Hepatocyte (in vitro differentiated cells): Measurements from ENCODE around the gene PHLPP1.

Experiments used
- CTCF ChIP-seq: fragments of 200-600 bp; sonication (generic); IDR thresholded peaks from 2 replicates; pipeline ENCODE4 v1.5.1; 2016; ENCODE audit warnings: antibody characterized with exemption, mild to moderate bottlenecking; ENCODE audit not compliant: poor library complexity
- EZH2 ChIP-seq: fragments of 200-600 bp; sonication (generic); IDR thresholded peaks from 2 replicates; pipeline ENCODE4 v1.6.1; 2016; ENCODE audit warnings: antibody characterized with exemption, mild to moderate bottlenecking, borderline replicate concordance
- EZH2phosphoT487 ChIP-seq: fragments of 200-600 bp; sonication (generic); IDR thresholded peaks from one replicate; pipeline ENCODE4 v1.6.1; 2018; ENCODE audit warnings: antibody characterized with exemption, mild to moderate bottlenecking, low read depth, moderate library complexity; ENCODE audit not compliant: unreplicated experiment, severe bottlenecking

- TF ChIP-seq EZH2 = no peak
- TF ChIP-seq CTCF = no peak
- TF ChIP-seq EZH2phosphoT487 = no peak
These were observed 43.2 kb downstream of the PHLPP1 start for GRCh38 chr18:62758591-62758990.
